HUES64 (cell line): ENCODE data around the gene INTS4.
"Not testable (repeated sequence)": the region's sequence is repeated elsewhere in the genome, so short reads cannot be mapped to it uniquely, and the experiment has no call there.

ENCODE experiments used
- H3K27ac ChIP-seq: 2 replicates; pipeline ENCODE4 v1.7.0; 2013; ENCODE audit warnings: low read depth, low read length, inconsistent platforms
- H3K27me3 ChIP-seq: 2 replicates; pipeline ENCODE4 v1.6.1; 2013; ENCODE audit warnings: mild to moderate bottlenecking, low read length; ENCODE audit not compliant: insufficient read depth
- H3K36me3 ChIP-seq: 2 replicates; pipeline ENCODE4 v1.6.1; 2013; ENCODE audit warnings: mild to moderate bottlenecking, low read length; ENCODE audit not compliant: insufficient read depth
- H3K4me1 ChIP-seq: 2 replicates; pipeline ENCODE4 v1.6.1; 2013; ENCODE audit warnings: mild to moderate bottlenecking, low read length, moderate library complexity; ENCODE audit not compliant: insufficient read depth
- H3K4me3 ChIP-seq: 2 replicates; pipeline ENCODE4 v1.5.1; 2013; ENCODE audit warnings: mild to moderate bottlenecking, low read length, moderate library complexity
- H3K9ac ChIP-seq: 2 replicates; pipeline ENCODE4 v1.6.1; 2013; ENCODE audit warnings: mild to moderate bottlenecking, low read depth, low read length
- H3K9me3 ChIP-seq: 2 replicates; pipeline ENCODE4 v1.6.1; 2013; ENCODE audit warnings: low read depth, low read length; ENCODE audit not compliant: insufficient read depth
- whole genome bisulfite sequencing: fragments of 150-250, 120-280 bp; methylation state at CpG from one replicate; pipeline ENCODE4 v1.1.7; 2013; ENCODE audit warnings: missing lambda C conversion rate; 5-methylcytosine and 5-hydroxymethylcytosine counted together

INTS4 gene

GRCh38 chr11:77933596-77933995 lies 60.9 kb downstream of the INTS4 start:
- H3K4me1 ChIP-seq, H3K9me3 ChIP-seq, H3K4me3 ChIP-seq, H3K27ac ChIP-seq, H3K36me3 ChIP-seq, H3K9ac ChIP-seq, H3K27me3 ChIP-seq: not testable (repeated sequence)
- WGBS: 96% methylated on average over 24 of the region's 24 CpGs

- not testable (repeated sequence) for H3K27ac ChIP-seq, H3K9me3 ChIP-seq, H3K4me1 ChIP-seq, H3K4me3 ChIP-seq, H3K27me3 ChIP-seq, H3K9ac ChIP-seq
- H3K36me3 ChIP-seq: peaks cover 16% of the 10 kb centered on the region
- no CpG with 5 or more reads among the region's 3 CpGs for WGBS
Measured at GRCh38 chr11:77930334-77931208, 63.9 kb downstream of the INTS4 start.

- not testable (repeated sequence) for H3K27ac ChIP-seq, H3K36me3 ChIP-seq, H3K27me3 ChIP-seq, H3K9ac ChIP-seq, H3K4me3 ChIP-seq, H3K4me1 ChIP-seq, H3K9me3 ChIP-seq
- no CpG with 5 or more reads among the region's 2 CpGs for WGBS
Measured at GRCh38 chr11:77917713-77918112, 76.8 kb downstream of the INTS4 start.

- H3K27me3 ChIP-seq, H3K9me3 ChIP-seq, H3K36me3 ChIP-seq, H3K4me1 ChIP-seq, H3K4me3 ChIP-seq, H3K27ac ChIP-seq, H3K9ac ChIP-seq: not testable (repeated sequence)
- WGBS: 93% methylated on average over 4 of the region's 4 CpGs
Measured at GRCh38 chr11:77914307-77914791, 80.1 kb downstream of the INTS4 start.

- not testable (repeated sequence) for H3K27ac ChIP-seq
Measured at GRCh38 chr11:77913608-77914306, 80.7 kb downstream of the INTS4 start.

GRCh38 chr11:77910828-77911227 lies 83.6 kb downstream of the INTS4 start:
- not testable (repeated sequence) for H3K27ac ChIP-seq, H3K4me3 ChIP-seq, H3K4me1 ChIP-seq, H3K27me3 ChIP-seq, H3K9ac ChIP-seq, H3K9me3 ChIP-seq
- WGBS: 94% methylated on average over 6 of the region's 6 CpGs
- H3K36me3 ChIP-seq: peaks cover 16% of the 10 kb centered on the region

More at GRCh38 chr11:77913608-77914306, 80.7 kb downstream of the INTS4 start:
- H3K36me3 ChIP-seq, H3K9me3 ChIP-seq, H3K4me1 ChIP-seq, H3K27me3 ChIP-seq, H3K9ac ChIP-seq, H3K4me3 ChIP-seq: not testable (repeated sequence)
- WGBS: 93% methylated on average over 1 of the region's 4 CpGs

GRCh38 chr11:77909277-77909676 lies 85.2 kb downstream of the INTS4 start:
- no peaks in the 10 kb centered on the region for H3K27me3 ChIP-seq
- peaks cover 13% of the 10 kb centered on the region for H3K36me3 ChIP-seq
- no peak overlapping the region for H3K27ac ChIP-seq
- H3K4me1 ChIP-seq: no peaks in the 10 kb centered on the region
- H3K4me3 ChIP-seq: no peak overlapping the region
- WGBS: 88% methylated on average over 2 of the region's 2 CpGs
- H3K9ac ChIP-seq: no peak overlapping the region
- H3K9me3 ChIP-seq: no peaks in the 10 kb centered on the region

GRCh38 chr11:77908835-77909234 lies 85.6 kb downstream of the INTS4 start:
- no peak overlapping the region for H3K9ac ChIP-seq
- WGBS: 95% methylated on average over 2 of the region's 2 CpGs

GRCh38 chr11:77894949-77895348 lies 99.5 kb downstream of the INTS4 start:
- not testable (repeated sequence) for H3K9ac ChIP-seq, H3K27ac ChIP-seq, H3K27me3 ChIP-seq, H3K4me1 ChIP-seq, H3K9me3 ChIP-seq, H3K4me3 ChIP-seq
- H3K36me3 ChIP-seq: peaks cover 23% of the 10 kb centered on the region
- 100% methylated on average over 1 of the region's 1 CpG for WGBS

More at GRCh38 chr11:77908835-77909234, 85.6 kb downstream of the INTS4 start:
- H3K27ac ChIP-seq: no peak overlapping the region
- no peak overlapping the region for H3K4me3 ChIP-seq
- no peaks in the 10 kb centered on the region for H3K4me1 ChIP-seq
- no peaks in the 10 kb centered on the region for H3K9me3 ChIP-seq
- H3K27me3 ChIP-seq: no peaks in the 10 kb centered on the region
- H3K36me3 ChIP-seq: peaks cover 13% of the 10 kb centered on the region

GRCh38 chr11:77891703-77892102 lies 102.8 kb downstream of the INTS4 start:
- H3K36me3 ChIP-seq: peaks cover 29% of the 10 kb centered on the region
- H3K27ac ChIP-seq, H3K9ac ChIP-seq, H3K4me1 ChIP-seq, H3K27me3 ChIP-seq, H3K4me3 ChIP-seq, H3K9me3 ChIP-seq: not testable (repeated sequence)
- no CpG with 5 or more reads among the region's 4 CpGs for WGBS

- H3K9me3 ChIP-seq, H3K4me1 ChIP-seq, H3K27me3 ChIP-seq, H3K9ac ChIP-seq, H3K4me3 ChIP-seq, H3K27ac ChIP-seq: not testable (repeated sequence)
- WGBS: 98% methylated on average over 7 of the region's 7 CpGs
- peaks cover 29% of the 10 kb centered on the region for H3K36me3 ChIP-seq
Measured at GRCh38 chr11:77891256-77891655, 103.2 kb downstream of the INTS4 start.
